GM18498 (cell line): ENCODE measurements around the gene SPAG17.

ENCODE experiments used
- ATAC-seq: cut with Tn5 transposase; IDR thresholded peaks from one replicate; pipeline ENCODE4 v1.9.1; 2021; ENCODE audit warnings: mild to moderate bottlenecking, moderate library complexity; ENCODE audit not compliant: unreplicated experiment

SPAG17 gene

GRCh38 chr1:118185084-118185832 lies at the start of gene SPAG17:
Gene SPAG17 (minus strand): TSS chr1:118185228. CDS start chr1:118185157, 71 bp downstream.
- ATAC-seq, result no peak

- no peak for ATAC-seq
Observed at GRCh38 chr1:118225471-118225870, 40.4 kb upstream of the SPAG17 start.

- no peak for ATAC-seq
Observed at GRCh38 chr1:118223426-118223825, 38.4 kb upstream of the SPAG17 start.

- ATAC-seq, result no peak
Observed at GRCh38 chr1:118219438-118219837, 34.4 kb upstream of the SPAG17 start.

- ATAC-seq, result no peak
Observed at GRCh38 chr1:118217141-118217838, 32.3 kb upstream of the SPAG17 start.

GRCh38 chr1:118214866-118215265 lies 29.8 kb upstream of the SPAG17 start:
- no peak for ATAC-seq

GRCh38 chr1:118210723-118211110 lies 25.7 kb upstream of the SPAG17 start:
- ATAC-seq, result no peak

GRCh38 chr1:118210051-118210722 lies 25.2 kb upstream of the SPAG17 start:
- no peak for ATAC-seq

GRCh38 chr1:118209648-118210047 lies 24.6 kb upstream of the SPAG17 start:
- ATAC-seq, result no peak

- no peak for ATAC-seq
Observed at GRCh38 chr1:118206966-118207365, 21.9 kb upstream of the SPAG17 start.

- ATAC-seq, result no peak
Observed at GRCh38 chr1:118204648-118205047, 19.6 kb upstream of the SPAG17 start.

- ATAC-seq, result no peak
Observed at GRCh38 chr1:118204105-118204504, 19.1 kb upstream of the SPAG17 start.

- peak; percentile 41 for ATAC-seq
Observed at GRCh38 chr1:118202076-118202608, 17.1 kb upstream of the SPAG17 start.

- peak; percentile 73 for ATAC-seq
Observed at GRCh38 chr1:118201524-118201923, 16.5 kb upstream of the SPAG17 start.

- no peak for ATAC-seq
Observed at GRCh38 chr1:118200836-118201235, 15.8 kb upstream of the SPAG17 start.

GRCh38 chr1:118190561-118190960 lies 5.5 kb upstream of the SPAG17 start:
- no peak for ATAC-seq

- no peak for ATAC-seq
Observed at GRCh38 chr1:118189564-118189963, 4.5 kb upstream of the SPAG17 start.

GRCh38 chr1:118188411-118188810 lies 3.4 kb upstream of the SPAG17 start:
- no peak for ATAC-seq

GRCh38 chr1:118186026-118186425 lies 998 bp upstream of the SPAG17 start:
- ATAC-seq, result no peak

- no peak for ATAC-seq
Observed at GRCh38 chr1:118184739-118185083, 317 bp downstream of the SPAG17 start.

- ATAC-seq, result no peak
Observed at GRCh38 chr1:118183586-118183985, 1.4 kb downstream of the SPAG17 start.

GRCh38 chr1:118177998-118178397 lies 7.0 kb downstream of the SPAG17 start:
- ATAC-seq, result no peak
